Body of pancreas (tissue), 4 donors: ENCODE data around the gene PARL. TPM values are rescaled to one million over a fixed set of nuclear protein-coding genes. Genes with fewer than 3 reads are reported as not detected.

Experiments
- ATAC-seq: fragments of 150-250 bp; one replicate; pipeline ENCODE4 v1.9.1; 2016
- DNase-seq, 4 donors: peaks; one replicate each; pipeline ENCODE4 v3.0.0-alpha.2; 2019
- H3K27ac ChIP-seq, 4 donors: fragments of 200-600 bp; sonication (generic); 1 replicate in 3 of 4; 2 replicates in 1 of 4; pipeline versions ENCODE4 v1.5.1 to v1.6.1; 2016 to 2019; ENCODE audit warnings: mild to moderate bottlenecking in 1 of 4, mixed read lengths in 1 of 4, moderate library complexity in 1 of 4
- H3K27me3 ChIP-seq, 2 donors: fragments of 200-600 bp; sonication (generic); one replicate each; pipeline ENCODE4 v1.6.0; 2016; ENCODE audit warnings: mild to moderate bottlenecking in 1 of 2
- H3K36me3 ChIP-seq, 2 donors: fragments of 200-600 bp; sonication (generic); replicated peaks in 1 of 2; 2 replicates each; pipeline ENCODE4 v1.5.1; 2016; ENCODE audit warnings: low read depth in 2 of 2; ENCODE audit not compliant: insufficient read depth in 1 of 2
- H3K4me1 ChIP-seq: fragments of 200-600 bp; sonication (generic); one replicate; pipeline ENCODE4 v1.6.0; 2016
- H3K4me3 ChIP-seq, 2 donors: fragments of 200-600 bp; sonication (generic); 1 replicate in 1 of 2; 2 replicates in 1 of 2; pipeline ENCODE4 v1.5.1; 2016 to 2019
- H3K9me3 ChIP-seq, 3 donors: fragments of 200-600 bp; sonication (generic); 1 replicate in 2 of 3; 2 replicates in 1 of 3; pipeline ENCODE4 v1.5.1; 2016
- CTCF ChIP-seq, 7 experiments: fragments of 450-650 bp in 4 of 7; fragments of 200-600 bp in 3 of 7; sonication (generic) in 3 of 7; IDR thresholded peaks; one replicate each; pipeline ENCODE4 v1.5.1; 2016 to 2019; ENCODE audit warnings: antibody characterized with exemption in 7 of 7
- POLR2A ChIP-seq, 3 donors: fragments of 450-650 bp; IDR thresholded peaks; one replicate each; pipeline ENCODE4 v1.6.1; 2016; ENCODE audit warnings: antibody characterized with exemption in 3 of 3, mild to moderate bottlenecking in 2 of 3
- WGBS, 2 donors: methylation state at CpG; one replicate each; pipeline ENCODE4 v1.1.5; 2017; 5-methylcytosine and 5-hydroxymethylcytosine counted together
- intact Hi-C: fragments of 100-400 bp; cut with DNase I; formaldehyde crosslinking; loops from one replicate; pipeline ENCODE4 v1.15.1; 2023
- total RNA-seq, 2 donors: library from RNA; depleted of rRNA; stranded (reverse); fragments of >200 nt; gene quantifications; one replicate each; pipeline ENCODE4 v1.1.0, GENCODE V29; 2016

Gene PARL
- total RNA-seq, 2 donors from 2014 or later: 25.4 to 34.6 TPM

GRCh38 chr3:183822631-183823030 is 62.0 kb downstream of the PARL start:
- H3K27ac ChIP-seq: no peak overlapping the region
- H3K4me1 ChIP-seq: peaks cover 29% of the 10 kb centered on the region
- H3K4me3 ChIP-seq: no peak overlapping the region
- no peak for TF ChIP-seq CTCF (IDR thresholded peaks at IDR 0.05)
- TF ChIP-seq POLR2A (IDR thresholded peaks at IDR 0.05): no peak
- H3K36me3 ChIP-seq: no peaks in the 10 kb centered on the region
- H3K27me3 ChIP-seq: no peaks in the 10 kb centered on the region
- intact Hi-C loops: no loop called here
- WGBS, 2 donors: 88 to 94% methylated on average over 12 to 13 of the region's 13 CpGs
- ATAC-seq: no peak
- no peaks in the 10 kb centered on the region for H3K9me3 ChIP-seq
- DNase-seq: no peak

GRCh38 chr3:183819831-183820230 is 64.8 kb downstream of the PARL start:
- no peak overlapping the region for H3K4me3 ChIP-seq
- TF ChIP-seq POLR2A (IDR thresholded peaks at IDR 0.05) (no peak), CTCF (IDR thresholded peaks at IDR 0.05) (no peak)
- DNase-seq (no peak), ATAC-seq (no peak)
- H3K27me3 ChIP-seq: no peaks in the 10 kb centered on the region
- WGBS, 2 donors: 86 to 90% methylated on average over 6 of the region's 6 CpGs
- intact Hi-C loops: no loop called here
- H3K36me3 ChIP-seq: peaks cover 0 to 8% of the 10 kb centered on the region in 2 donors
- H3K27ac ChIP-seq: no peak overlapping the region
- peaks cover 13% of the 10 kb centered on the region for H3K4me1 ChIP-seq
- H3K9me3 ChIP-seq: no peaks in the 10 kb centered on the region

GRCh38 chr3:183818706-183819624 is 65.7 kb downstream of the PARL start:
- intact Hi-C loops: no loop called here
- Histone ChIP-seq H3K36me3 (peaks cover 0 to 8% of the 10 kb centered on the region in 2 donors), H3K27ac (no peak overlapping the region), H3K4me1 (peaks cover 4% of the 10 kb centered on the region), H3K27me3 (no peaks in the 10 kb centered on the region), H3K9me3 (no peaks in the 10 kb centered on the region), H3K4me3 (no peak overlapping the region)
- TF ChIP-seq POLR2A (IDR thresholded peaks at IDR 0.05): no peak
- TF ChIP-seq CTCF (IDR thresholded peaks at IDR 0.05): no peak
- no peak for DNase-seq
- no peak for ATAC-seq
- 91 to 96% methylated on average over 14 to 25 of the region's 25 CpGs for WGBS, 2 donors

- Histone ChIP-seq H3K27me3 (no peaks in the 10 kb centered on the region), H3K9me3 (no peaks in the 10 kb centered on the region), H3K27ac (no peak overlapping the region), H3K4me3 (no peak overlapping the region), H3K4me1 (peaks cover 3% of the 10 kb centered on the region), H3K36me3 (peaks cover 0 to 8% of the 10 kb centered on the region in 2 donors)
- intact Hi-C loops: no loop called here
- DNase-seq (no peak), ATAC-seq (no peak)
- WGBS, 2 donors: 89 to 93% methylated on average over 3 to 12 of the region's 14 CpGs
- TF ChIP-seq POLR2A (IDR thresholded peaks at IDR 0.05): no peak
- TF ChIP-seq CTCF (IDR thresholded peaks at IDR 0.05): no peak
These were observed 66.5 kb downstream of the PARL start for GRCh38 chr3:183818041-183818620.
